Heart left ventricle (tissue), 13 donors: ENCODE measurements around the gene RFC2.

Experiments used
- CTCF ChIP-seq, 12 donors: fragments of 200-600 bp; sonication (generic) in 4 of 12; IDR thresholded peaks; one replicate each; pipeline versions ENCODE4 v1.5.0 to v1.8.0; 2018 to 2022; ENCODE audit warnings: antibody characterized with exemption in 12 of 12, mild to moderate bottlenecking in 5 of 12
- POLR2A ChIP-seq, 2 donors: fragments of 450-650 bp; IDR thresholded peaks; one replicate each; pipeline ENCODE4 v1.6.1; 2017; ENCODE audit warnings: antibody characterized with exemption in 2 of 2, mild to moderate bottlenecking in 2 of 2, moderate library complexity in 2 of 2
- donor health status: ischemic (EF 13 %, LVEDD 7.1; RV severe dilation, severe dysfunction).
- donor health status: DM: no; HTN: yes; CAD: no.
- donor health status: DM: no; HTN: no; CAD: no.
- donor health status: ischemic (EF 25% LVEDD 6.9; RV normal size, moderate dysfunction).
- donor health status: ischemic (EF 25% LVEDD 5.7; RV mildly dilated, moderate dysfunction).
- donor health status: ischemic (EF 35%, LVEDD 5.7; RV mildly dilated, moderate dysfunction).
- donor health status: nonischemic (EF 11% LVEDD 7.7; RV severe dilation, severe dysfunction).
- donor health status: DM: yes; HTN: yes; CAD: no.
- donor health status: PGD.
- donor health status: ischemic (EF 29% LVEDD 5.4; RV normal size, mild dysfunction).
- donor health status: nonischemic (EF 23%, LVEDD 6.1; RV moderate dilation, normal function).

- no peak for TF ChIP-seq CTCF (IDR thresholded peaks at IDR 0.05)
- TF ChIP-seq POLR2A (IDR thresholded peaks at IDR 0.05) = no peak
These were observed 63.9 kb downstream of the RFC2 start for GRCh38 chr7:74190259-74190658.
